SIG-M5 (cell line): ENCODE measurements around the gene SFXN2.
"Not testable (repeated sequence)": the region's sequence is repeated elsewhere in the genome, so short reads cannot be mapped to it uniquely, and the experiment has no call there.

Experiments used
- DNase-seq: peaks from one replicate; lab custom pipeline; 2025; lab: John Stamatoyannopoulos, UW

Gene SFXN2

GRCh38 chr10:102681696-102682095 is 32.7 kb upstream of the SFXN2 start:
- no peak for DNase-seq

GRCh38 chr10:102682416-102682815 is 32.0 kb upstream of the SFXN2 start:
- DNase-seq = no peak

DNA sequence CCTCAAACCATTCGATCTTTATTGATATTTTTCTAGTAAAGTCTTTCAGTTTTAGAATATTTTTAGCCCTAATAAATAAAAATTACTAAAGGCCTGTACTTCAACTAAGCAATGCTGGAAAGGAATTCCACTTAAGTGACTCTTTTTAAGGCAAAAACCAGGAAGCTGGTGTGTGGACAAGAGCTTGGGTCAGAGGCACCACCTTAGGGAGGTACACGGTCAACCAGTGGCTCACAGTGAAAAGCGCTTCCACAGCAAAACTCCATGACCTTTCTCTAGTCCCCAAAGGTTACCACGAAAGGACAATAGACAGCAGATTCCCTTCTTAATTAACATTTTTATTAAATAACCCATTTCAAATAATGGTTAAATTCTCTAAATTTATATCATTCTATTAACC is 31.5 kb upstream of the SFXN2 start:
- no peak for DNase-seq

DNA sequence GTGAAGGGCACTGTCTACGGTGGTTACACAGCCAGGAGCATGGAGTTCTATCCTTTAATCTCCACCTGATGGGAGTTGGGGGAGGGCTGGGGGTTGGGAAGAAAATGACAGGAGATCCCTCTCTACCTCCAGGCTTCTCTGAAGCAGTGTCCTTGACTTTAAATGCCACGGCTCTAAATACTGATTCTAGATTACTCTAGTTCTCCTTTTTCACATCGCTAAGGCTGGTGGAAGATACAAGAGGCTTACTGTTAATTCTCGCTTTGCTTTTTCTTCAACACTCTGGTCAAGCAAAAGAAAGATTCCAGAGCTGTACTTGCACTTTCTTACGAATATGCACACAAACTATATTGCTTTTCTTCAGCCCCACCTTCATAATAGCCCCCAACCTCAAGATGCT is 30.7 kb upstream of the SFXN2 start:
- no peak for DNase-seq

- no peak for DNase-seq
Measured at GRCh38 chr10:102691285-102692066, 23.0 kb upstream of the SFXN2 start.

- DNase-seq = not testable (repeated sequence)
Measured at GRCh38 chr10:102695401-102695800, 19.0 kb upstream of the SFXN2 start.

- DNase-seq = no peak
Measured at GRCh38 chr10:102696736-102697135, 17.7 kb upstream of the SFXN2 start.

- DNase-seq = no peak
Measured at GRCh38 chr10:102698894-102699293, 15.5 kb upstream of the SFXN2 start.

GRCh38 chr10:102701272-102701671 is 13.2 kb upstream of the SFXN2 start:
- DNase-seq = no peak

- DNase-seq = no peak
Measured at GRCh38 chr10:102701796-102702195, 12.6 kb upstream of the SFXN2 start.

DNA sequence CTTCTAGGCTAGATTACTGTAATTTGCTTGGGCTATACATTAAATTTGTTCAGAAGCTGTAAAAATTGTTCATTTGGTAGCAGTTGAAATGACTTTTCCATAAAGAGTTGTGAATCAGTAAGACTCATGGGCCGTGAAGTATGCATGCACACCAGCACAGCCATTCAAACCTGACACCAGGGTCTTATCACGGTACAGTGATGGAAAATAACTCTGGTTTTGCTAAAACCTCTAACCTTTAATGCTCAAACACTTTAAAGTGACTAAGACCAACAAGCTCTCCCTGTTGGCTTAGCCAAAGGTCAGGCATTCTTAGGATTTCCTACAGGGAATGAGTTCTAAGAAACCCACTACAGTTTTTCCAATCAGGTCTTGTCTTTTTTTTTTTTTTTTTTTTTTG is 11.7 kb upstream of the SFXN2 start:
- no peak for DNase-seq

GRCh38 chr10:102704915-102705314 is 9.5 kb upstream of the SFXN2 start:
- no peak for DNase-seq

GRCh38 chr10:102705531-102705930 is 8.9 kb upstream of the SFXN2 start:
- DNase-seq = no peak

DNA sequence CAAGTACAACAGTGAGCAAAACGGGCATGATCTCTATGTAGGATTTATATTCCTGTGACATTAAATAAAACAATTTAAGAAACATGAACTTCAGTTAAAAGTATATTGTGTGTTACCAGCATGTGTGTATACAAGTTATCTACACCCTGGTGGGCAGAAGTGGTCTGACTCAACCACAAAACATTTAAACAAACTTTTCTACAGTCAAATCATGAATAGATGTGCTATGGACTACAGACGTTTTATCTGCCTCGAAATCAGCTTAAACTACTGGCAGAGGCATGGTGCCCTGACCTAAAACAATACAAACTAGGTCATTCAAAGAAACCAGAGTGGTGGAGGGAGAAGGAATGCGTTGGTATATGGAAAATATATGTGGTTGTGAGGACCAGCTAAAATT is 3.8 kb upstream of the SFXN2 start:
- DNase-seq = no peak

GRCh38 chr10:102712089-102712488 is 2.3 kb upstream of the SFXN2 start:
- DNase-seq = no peak

- no peak for DNase-seq
Measured at GRCh38 chr10:102712843-102713538, 1.4 kb upstream of the SFXN2 start.

DNA sequence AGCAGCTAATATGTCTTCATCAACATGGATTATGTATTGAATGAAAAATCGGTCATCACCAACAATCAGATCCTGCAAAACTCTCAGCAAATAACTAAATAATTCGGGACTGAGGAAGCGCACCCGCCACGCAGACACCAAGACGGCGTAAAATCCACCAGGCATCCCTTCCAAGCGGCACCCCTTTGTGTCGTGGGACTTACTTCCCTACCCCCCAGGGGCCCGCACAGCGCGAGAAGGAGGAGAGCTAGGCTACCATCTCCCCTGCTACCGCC is 960 bp upstream of the SFXN2 start:
- no peak for DNase-seq

DNA sequence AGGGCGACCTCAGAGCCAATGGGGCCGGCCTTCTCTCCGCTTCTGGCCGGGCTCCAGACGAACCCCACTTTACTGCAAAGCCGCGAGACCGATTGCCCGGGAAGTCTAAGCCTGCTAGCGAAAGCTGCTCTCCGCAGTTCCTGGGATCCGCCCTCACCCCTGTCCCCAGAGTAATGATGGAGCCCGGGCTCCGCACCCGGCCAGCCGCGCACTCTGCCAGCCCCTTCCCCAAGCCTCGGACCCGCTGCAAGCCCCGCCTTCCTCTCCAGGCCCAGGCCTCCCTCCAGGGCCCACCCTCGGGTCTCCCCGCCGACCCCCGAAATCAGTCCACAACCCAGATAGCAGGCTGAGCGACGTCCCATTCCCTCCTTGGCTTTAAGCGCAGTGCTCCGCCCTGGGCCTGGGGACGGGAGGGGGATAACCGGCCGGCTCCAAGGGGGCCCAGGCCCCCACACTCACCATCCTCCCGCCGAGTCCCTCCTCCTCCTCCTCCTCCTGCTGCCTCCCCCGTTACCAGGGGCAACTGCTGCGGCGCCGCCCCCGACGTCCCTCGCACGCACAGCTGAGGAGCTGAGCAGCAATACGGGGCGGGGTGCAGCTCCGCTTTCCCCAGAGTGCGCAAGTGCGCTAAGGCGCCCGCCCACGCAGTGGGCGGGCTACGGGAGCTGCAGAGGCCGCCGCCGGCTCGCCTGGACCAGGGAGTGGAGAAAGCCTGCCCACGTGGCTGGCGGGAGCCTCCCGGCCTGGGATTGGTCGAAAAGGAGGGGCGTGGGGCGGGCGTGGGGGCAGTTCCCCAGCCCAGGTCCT is 419 bp upstream of the SFXN2 start, which contains the start of gene ARL3:
Gene ARL3, minus strand, starts transcription at position 584 of the 807 bp plus-strand sequence. Its CDS starts 122 bp downstream, at position 462.
- DNase-seq = peak; percentile 85

GRCh38 chr10:102715880-102716279 is 1.4 kb downstream of the SFXN2 start:
- no peak for DNase-seq

DNA sequence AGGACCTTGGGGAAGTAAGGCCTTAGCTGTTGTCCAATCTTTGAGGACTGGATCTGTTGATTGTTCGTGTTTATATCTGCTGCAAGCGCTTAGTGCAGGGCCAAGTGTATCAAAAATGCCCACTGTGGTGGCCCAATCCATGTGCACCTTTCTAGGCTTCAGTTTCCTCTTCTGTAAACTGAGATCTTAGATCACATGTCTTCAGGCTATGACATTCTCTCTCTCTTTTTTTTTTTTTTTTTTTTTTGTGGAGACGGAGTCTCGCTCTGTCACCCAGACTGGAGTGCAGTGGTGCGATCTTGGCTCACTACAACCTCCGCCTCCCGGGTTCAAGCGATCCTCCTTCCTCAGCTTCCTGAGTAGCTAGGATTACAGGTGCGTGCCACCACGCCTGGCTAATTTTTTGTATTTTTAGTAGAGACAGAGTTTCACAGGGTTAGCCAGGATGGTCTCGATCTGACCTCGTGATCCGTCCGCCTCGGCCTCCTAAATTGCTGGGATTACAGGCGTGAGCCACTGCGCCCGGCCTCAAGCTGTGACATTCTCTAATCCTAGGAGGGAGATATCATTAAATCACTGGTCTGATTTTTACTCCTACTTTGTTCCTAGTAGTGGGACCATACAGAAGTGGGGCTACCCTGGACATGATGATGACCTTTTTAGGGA is 2.6 kb downstream of the SFXN2 start:
- DNase-seq = not testable (repeated sequence)

GRCh38 chr10:102718220-102718619 is 3.8 kb downstream of the SFXN2 start:
- no peak for DNase-seq

- no peak for DNase-seq
Measured at GRCh38 chr10:102720337-102720736, 5.9 kb downstream of the SFXN2 start.
